ENCODE data around the gene MRPL10. TPM values are rescaled to one million over a fixed set of nuclear protein-coding genes. Genes with fewer than 3 reads are reported as not detected.

MRPL10 gene
- total and polyA plus RNA-seq, 10 of the 15 experiments (the other 5 are each of a cell fraction or from before 2014, with no cell fraction given), result 18.9 to 61.9 (median 47.3) TPM

- DNase-seq (ENCODE audit: low read depth, low spot score) (no peak), FAIRE-seq (no peak), ATAC-seq (no peak)
- Histone ChIP-seq H3K27me3 (replicated peaks in 1 of 2; ENCODE audit: control insufficient read depth in 2 of 2, insufficient read depth in 2 of 2, low read length in 1 of 2) (no peaks in the 10 kb centered on the region), H3K4me2 (ENCODE audit: control insufficient read depth, insufficient read depth) (no peak overlapping the region), H4K20me1 (ENCODE audit: control insufficient read depth, insufficient read depth) (no peaks in the 10 kb centered on the region), H3K4me1 (ENCODE audit: control insufficient read depth, insufficient read depth, low read length) (no peaks in the 10 kb centered on the region), H3K9ac (ENCODE audit: control insufficient read depth, insufficient read depth, low read length) (no peak overlapping the region), H3K36me3 (ENCODE audit: control insufficient read depth in 2 of 2, insufficient read depth in 2 of 2, low read length in 1 of 2) (peaks cover 0 to 8% of the 10 kb centered on the region in 2 experiments; a peak in 3 of 4 replicates), H3K27ac (ENCODE audit: control insufficient read depth, insufficient read depth) (no peak overlapping the region), H3K79me2 (ENCODE audit: control insufficient read depth, insufficient read depth, low read length) (no peaks in the 10 kb centered on the region), H3K4me3 (no peak overlapping the region), H3K9me3 (replicated peaks; ENCODE audit: control insufficient read depth, insufficient read depth, low read length) (no peaks in the 10 kb centered on the region), H2AFZ (ENCODE audit: control insufficient read depth, low read depth, low read length) (no peak overlapping the region)
- 23% methylated on average over 3 of the region's 3 CpGs for WGBS (ENCODE audit: insufficient coverage, insufficient replicate concordance, low lambda C conversion rate, missing lambda C conversion rate)
- in situ Hi-C loops (cut with MboI) (loop anchor here (10.0 kb wide), 1 partner anchor 110 kb away; the partner anchor contains the start of gene TBKBP1), intact Hi-C loops (cut with micrococcal nuclease; ENCODE audit: unreplicated experiment) (no loop called here)
- ChIA-PET CTCF (interaction anchor here (0.9 to 1.6 kb wide), 2 partner anchors 12 to 141 kb away, joined by 4 to 7 read pairs; no protein-coding TSS in a partner anchor), RAD21 (ENCODE audit: unreplicated experiment) (interaction anchor here (1.1 kb wide), 1 partner anchor 55 kb away, joined by 3 read pairs; no protein-coding TSS in a partner anchor), POLR2A (no interaction called here), SMC1A (ENCODE audit: uncharacterized antibody, unreplicated experiment) (no interaction called here)
- TF ChIP-seq SIX5 (IDR thresholded peaks at IDR 0.05; ENCODE audit: low read depth, low read length, severe bottlenecking) (no peak), ZNF274 (IDR thresholded peaks at IDR 0.05; ENCODE audit: insufficient read depth, insufficient read length) (no peak), RUNX3 (IDR thresholded peaks at IDR 0.05; ENCODE audit: low read length) (no peak), RFX5 (IDR thresholded peaks at IDR 0.05; ENCODE audit: low read depth, low read length) (no peak), DPF2 (IDR thresholded peaks at IDR 0.05) (no peak), RAD51 (IDR thresholded peaks at IDR 0.05) (no peak), NFXL1 (IDR thresholded peaks at IDR 0.05; ENCODE audit: borderline replicate concordance) (no peak), JUNB (IDR thresholded peaks at IDR 0.05) (no peak), TCF7 (IDR thresholded peaks at IDR 0.05; ENCODE audit: borderline replicate concordance) (no peak), STAT3 (IDR thresholded peaks at IDR 0.05; ENCODE audit: low read depth, low read length) (no peak), ZNF217 (IDR thresholded peaks at IDR 0.05) (no peak), HCFC1 (IDR thresholded peaks at IDR 0.05; ENCODE audit: low read length) (no peak), CREM (IDR thresholded peaks at IDR 0.05; ENCODE audit: low read depth) (no peak), GABPA (IDR thresholded peaks at IDR 0.05; ENCODE audit: low read depth) (no peak)
- TF ChIP-seq, protein P1, sequence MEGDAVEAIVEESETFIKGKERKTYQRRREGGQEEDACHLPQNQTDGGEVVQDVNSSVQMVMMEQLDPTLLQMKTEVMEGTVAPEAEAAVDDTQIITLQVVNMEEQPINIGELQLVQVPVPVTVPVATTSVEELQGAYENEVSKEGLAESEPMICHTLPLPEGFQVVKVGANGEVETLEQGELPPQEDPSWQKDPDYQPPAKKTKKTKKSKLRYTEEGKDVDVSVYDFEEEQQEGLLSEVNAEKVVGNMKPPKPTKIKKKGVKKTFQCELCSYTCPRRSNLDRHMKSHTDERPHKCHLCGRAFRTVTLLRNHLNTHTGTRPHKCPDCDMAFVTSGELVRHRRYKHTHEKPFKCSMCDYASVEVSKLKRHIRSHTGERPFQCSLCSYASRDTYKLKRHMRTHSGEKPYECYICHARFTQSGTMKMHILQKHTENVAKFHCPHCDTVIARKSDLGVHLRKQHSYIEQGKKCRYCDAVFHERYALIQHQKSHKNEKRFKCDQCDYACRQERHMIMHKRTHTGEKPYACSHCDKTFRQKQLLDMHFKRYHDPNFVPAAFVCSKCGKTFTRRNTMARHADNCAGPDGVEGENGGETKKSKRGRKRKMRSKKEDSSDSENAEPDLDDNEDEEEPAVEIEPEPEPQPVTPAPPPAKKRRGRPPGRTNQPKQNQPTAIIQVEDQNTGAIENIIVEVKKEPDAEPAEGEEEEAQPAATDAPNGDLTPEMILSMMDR (IDR thresholded peaks at IDR 0.05 in 2 of 3, conservative IDR thresholded peaks at IDR 0.05 in 1 of 3; ENCODE audit: control insufficient read depth in 2 of 3, extremely low read depth in 1 of 3, insufficient read depth in 1 of 3, low read depth in 3 of 3, low read length in 3 of 3), result no peak
- TF ChIP-seq, protein P2, sequence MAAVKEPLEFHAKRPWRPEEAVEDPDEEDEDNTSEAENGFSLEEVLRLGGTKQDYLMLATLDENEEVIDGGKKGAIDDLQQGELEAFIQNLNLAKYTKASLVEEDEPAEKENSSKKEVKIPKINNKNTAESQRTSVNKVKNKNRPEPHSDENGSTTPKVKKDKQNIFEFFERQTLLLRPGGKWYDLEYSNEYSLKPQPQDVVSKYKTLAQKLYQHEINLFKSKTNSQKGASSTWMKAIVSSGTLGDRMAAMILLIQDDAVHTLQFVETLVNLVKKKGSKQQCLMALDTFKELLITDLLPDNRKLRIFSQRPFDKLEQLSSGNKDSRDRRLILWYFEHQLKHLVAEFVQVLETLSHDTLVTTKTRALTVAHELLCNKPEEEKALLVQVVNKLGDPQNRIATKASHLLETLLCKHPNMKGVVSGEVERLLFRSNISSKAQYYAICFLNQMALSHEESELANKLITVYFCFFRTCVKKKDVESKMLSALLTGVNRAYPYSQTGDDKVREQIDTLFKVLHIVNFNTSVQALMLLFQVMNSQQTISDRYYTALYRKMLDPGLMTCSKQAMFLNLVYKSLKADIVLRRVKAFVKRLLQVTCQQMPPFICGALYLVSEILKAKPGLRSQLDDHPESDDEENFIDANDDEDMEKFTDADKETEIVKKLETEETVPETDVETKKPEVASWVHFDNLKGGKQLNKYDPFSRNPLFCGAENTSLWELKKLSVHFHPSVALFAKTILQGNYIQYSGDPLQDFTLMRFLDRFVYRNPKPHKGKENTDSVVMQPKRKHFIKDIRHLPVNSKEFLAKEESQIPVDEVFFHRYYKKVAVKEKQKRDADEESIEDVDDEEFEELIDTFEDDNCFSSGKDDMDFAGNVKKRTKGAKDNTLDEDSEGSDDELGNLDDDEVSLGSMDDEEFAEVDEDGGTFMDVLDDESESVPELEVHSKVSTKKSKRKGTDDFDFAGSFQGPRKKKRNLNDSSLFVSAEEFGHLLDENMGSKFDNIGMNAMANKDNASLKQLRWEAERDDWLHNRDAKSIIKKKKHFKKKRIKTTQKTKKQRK (IDR thresholded peaks at IDR 0.05; ENCODE audit: low read depth, low read length), result no peak
- BruUV-seq (replicated peaks), result no TSS peak
These were observed 26.9 kb downstream of the MRPL10 start for GRCh38 chr17:47804461-47804860.
